ENCODE measurements around the gene FLRT2. TPM values are rescaled to one million over a fixed set of nuclear protein-coding genes. Genes with fewer than 3 reads are reported as not detected.

FLRT2 gene
- total RNA-seq, 1 donor = 39.1 TPM

GRCh38 chr14:85595981-85596380 lies 66.0 kb downstream of the FLRT2 start:
- no peak for DNase-seq (ENCODE audit: insufficient read length, low spot score, missing footprints)
- no peaks in the 10 kb centered on the region for H3K27me3 ChIP-seq (ENCODE audit: insufficient read depth, low read length)
- H3K4me2 ChIP-seq (ENCODE audit: insufficient read depth, low read length) = no peak overlapping the region
- H3K36me3 ChIP-seq (ENCODE audit: insufficient read depth, low read length) = no peaks in the 10 kb centered on the region
- TF ChIP-seq CTCF (IDR thresholded peaks at IDR 0.05; ENCODE audit: extremely low read depth, low read depth, low read length) = no peak
- H3K9me3 ChIP-seq (ENCODE audit: low read depth, low read length) = no peaks in the 10 kb centered on the region
- H4K20me1 ChIP-seq (ENCODE audit: insufficient read depth, low read length) = no peaks in the 10 kb centered on the region
- H3K4me1 ChIP-seq (ENCODE audit: insufficient read depth, low read length) = peaks cover 19% of the 10 kb centered on the region
- no peak overlapping the region for H3K4me3 ChIP-seq (ENCODE audit: insufficient read depth, low read length)
- H3K27ac ChIP-seq (ENCODE audit: low read depth, low read length) = no peak overlapping the region
- no peak overlapping the region for H2AFZ ChIP-seq (ENCODE audit: low read length)
- peaks cover 2% of the 10 kb centered on the region for H3K79me2 ChIP-seq (ENCODE audit: insufficient read depth, low read length)

GRCh38 chr14:85596562-85596961 lies 66.6 kb downstream of the FLRT2 start:
- Histone ChIP-seq H3K27me3 (ENCODE audit: insufficient read depth, low read length) (no peaks in the 10 kb centered on the region), H3K36me3 (ENCODE audit: insufficient read depth, low read length) (no peaks in the 10 kb centered on the region), H3K4me1 (ENCODE audit: insufficient read depth, low read length) (peaks cover 17% of the 10 kb centered on the region), H3K9me3 (ENCODE audit: low read depth, low read length) (no peaks in the 10 kb centered on the region), H4K20me1 (ENCODE audit: insufficient read depth, low read length) (no peaks in the 10 kb centered on the region), H3K27ac (ENCODE audit: low read depth, low read length) (no peak overlapping the region), H3K79me2 (ENCODE audit: insufficient read depth, low read length) (peaks cover 2% of the 10 kb centered on the region), H3K4me2 (ENCODE audit: insufficient read depth, low read length) (no peak overlapping the region), H2AFZ (ENCODE audit: low read length) (no peak overlapping the region), H3K4me3 (ENCODE audit: insufficient read depth, low read length) (no peak overlapping the region)
- no peak for DNase-seq (ENCODE audit: insufficient read length, low spot score, missing footprints)
- no peak for TF ChIP-seq CTCF (IDR thresholded peaks at IDR 0.05; ENCODE audit: extremely low read depth, low read depth, low read length)

GRCh38 chr14:85597701-85598100 lies 67.8 kb downstream of the FLRT2 start:
- Histone ChIP-seq H3K79me2 (ENCODE audit: insufficient read depth, low read length) (no peaks in the 10 kb centered on the region), H3K4me2 (ENCODE audit: insufficient read depth, low read length) (no peak overlapping the region), H3K4me1 (ENCODE audit: insufficient read depth, low read length) (peaks cover 16% of the 10 kb centered on the region), H3K27me3 (ENCODE audit: insufficient read depth, low read length) (no peaks in the 10 kb centered on the region), H3K27ac (ENCODE audit: low read depth, low read length) (no peak overlapping the region), H4K20me1 (ENCODE audit: insufficient read depth, low read length) (no peaks in the 10 kb centered on the region), H3K9me3 (ENCODE audit: low read depth, low read length) (no peaks in the 10 kb centered on the region), H3K4me3 (ENCODE audit: insufficient read depth, low read length) (no peak overlapping the region), H2AFZ (ENCODE audit: low read length) (no peak overlapping the region), H3K36me3 (ENCODE audit: insufficient read depth, low read length) (no peaks in the 10 kb centered on the region)
- no peak for DNase-seq (ENCODE audit: insufficient read length, low spot score, missing footprints)
- TF ChIP-seq CTCF (IDR thresholded peaks at IDR 0.05; ENCODE audit: extremely low read depth, low read depth, low read length) = no peak

- Histone ChIP-seq H4K20me1 (ENCODE audit: insufficient read depth, low read length) (no peaks in the 10 kb centered on the region), H3K9me3 (ENCODE audit: low read depth, low read length) (no peaks in the 10 kb centered on the region), H3K4me3 (ENCODE audit: insufficient read depth, low read length) (no peak overlapping the region), H3K27me3 (ENCODE audit: insufficient read depth, low read length) (no peaks in the 10 kb centered on the region), H3K4me2 (ENCODE audit: insufficient read depth, low read length) (no peak overlapping the region), H3K27ac (ENCODE audit: low read depth, low read length) (peak overlapping the region; percentile 31), H3K4me1 (ENCODE audit: insufficient read depth, low read length) (peaks cover 16% of the 10 kb centered on the region), H3K79me2 (ENCODE audit: insufficient read depth, low read length) (no peaks in the 10 kb centered on the region), H2AFZ (ENCODE audit: low read length) (no peak overlapping the region), H3K36me3 (ENCODE audit: insufficient read depth, low read length) (no peaks in the 10 kb centered on the region)
- no peak for DNase-seq (ENCODE audit: insufficient read length, low spot score, missing footprints)
- TF ChIP-seq CTCF (IDR thresholded peaks at IDR 0.05; ENCODE audit: extremely low read depth, low read depth, low read length) = no peak
Observed at GRCh38 chr14:85599939-85600338, 70.0 kb downstream of the FLRT2 start.
